SK-N-MC (cell line): ENCODE data around the gene VIPR2.

Source experiments
- EZH2 ChIP-seq: fragments of 200-600 bp; sonication (generic); IDR thresholded peaks from one replicate; pipeline ENCODE4 v1.6.1; 2017; ENCODE audit warnings: antibody characterized with exemption
- POLR2AphosphoS5 ChIP-seq: IDR thresholded peaks from 2 replicates; pipeline ENCODE4 v1.6.1; 2012; ENCODE audit warnings: mild to moderate bottlenecking, low read depth, low read length, borderline replicate concordance

- TF ChIP-seq EZH2 = no peak
- no peak for TF ChIP-seq POLR2AphosphoS5
Observed at GRCh38 chr7:159032322-159032721, 112.3 kb downstream of the VIPR2 start.
